Spleen (tissue), 13 donors: ENCODE results near the gene TANGO6. TPM values are rescaled to one million over a fixed set of nuclear protein-coding genes. Genes with fewer than 3 reads are reported as not detected.

Source experiments
- DNase-seq: peaks from one replicate; pipeline ENCODE4 v3.0.0-alpha.2; 2020
- H3K27ac ChIP-seq, 8 donors: fragments of 200-600 bp; sonication (generic) in 7 of 8; 1 replicate in 4 of 8; 2 replicates in 4 of 8; pipeline versions ENCODE4 v1.5.0 to v1.8.0; 2016 to 2021; ENCODE audit warnings: inconsistent platforms in 4 of 8, mild to moderate bottlenecking in 4 of 8, moderate library complexity in 1 of 8
- H3K27me3 ChIP-seq, 7 donors: fragments of 200-600 bp; sonication (generic) in 6 of 7; replicated peaks in 1 of 7; 1 replicate in 4 of 7; 2 replicates in 3 of 7; pipeline versions ENCODE4 v1.5.0 to v1.8.0; 2016 to 2021; ENCODE audit warnings: inconsistent platforms in 3 of 7, mild to moderate bottlenecking in 1 of 7
- H3K36me3 ChIP-seq, 6 donors: fragments of 200-600 bp; sonication (generic) in 5 of 6; 1 replicate in 4 of 6; 2 replicates in 2 of 6; pipeline versions ENCODE4 v1.5.0 to v1.8.0; 2016 to 2021; ENCODE audit warnings: inconsistent platforms in 2 of 6
- H3K4me1 ChIP-seq, 6 donors: fragments of 200-600 bp; sonication (generic) in 5 of 6; 1 replicate in 3 of 6; 2 replicates in 3 of 6; pipeline versions ENCODE4 v1.5.0 to v1.8.0; 2016 to 2021; ENCODE audit warnings: inconsistent platforms in 3 of 6
- H3K4me3 ChIP-seq, 8 donors: fragments of 200-600 bp; sonication (generic) in 7 of 8; 1 replicate in 4 of 8; 2 replicates in 4 of 8; pipeline versions ENCODE4 v1.5.0 to v1.8.0; 2016 to 2021; ENCODE audit warnings: inconsistent platforms in 4 of 8, mild to moderate bottlenecking in 4 of 8, moderate library complexity in 2 of 8
- H3K9me3 ChIP-seq, 8 donors: fragments of 200-600 bp; sonication (generic) in 7 of 8; 1 replicate in 4 of 8; 2 replicates in 4 of 8; pipeline versions ENCODE4 v1.5.0 to v1.8.0; 2016 to 2021; ENCODE audit warnings: inconsistent platforms in 4 of 8
- POLR2A ChIP-seq, 3 donors: fragments of 450-650 bp; IDR thresholded peaks; one replicate each; pipeline ENCODE4 v1.5.1; 2017; ENCODE audit warnings: antibody characterized with exemption in 3 of 3, mild to moderate bottlenecking in 1 of 3
- POLR2AphosphoS5 ChIP-seq, 3 donors: sonication (generic); formaldehyde crosslinking; IDR thresholded peaks; one replicate each; pipeline ENCODE4 v1.5.1; 2017; ENCODE audit warnings: antibody characterized with exemption in 3 of 3
- WGBS, 5 donors: extraction: QIAGEN DNeasy Blood & Tissue Kit in 3 of 5; methylation state at CpG; one replicate each; pipeline versions ENCODE4 v1.1.5 to v1.1.7; 2013 to 2018; 5-methylcytosine and 5-hydroxymethylcytosine counted together
- intact Hi-C: fragments of 100-400 bp; cut with DNase I; formaldehyde crosslinking; loops from one replicate; pipeline ENCODE4 v1.15.0; 2023; ENCODE audit warnings: low total_unique reads
- long read RNA-seq, 2 donors: transcript quantifications; one replicate each; lab custom pipeline, GENCODE V29; 2026
- polyA plus RNA-seq, 3 donors: library from polyadenylated mRNA; stranded (reverse); fragments of 200-250 nt; gene quantifications; one replicate each; pipeline ENCODE4 v1.2.1, GENCODE V29; 2013
- total RNA-seq, 7 donors: library from RNA; depleted of rRNA in 3 of 7; stranded (reverse); fragments of >200 nt in 3 of 7; fragmentation: NEBNext Ultra II Directional in 4 of 7; extraction: Animal tissue kit (Norgen Biotek cat#: 25700) in 4 of 7; gene quantifications; one replicate each; pipeline versions ENCODE4 v1.1.0 to v1.2.1, GENCODE V29; 2016 to 2021
- TF ChIP-seq, protein P1 (sequence below), 11 experiments: fragments of 200-600 bp in 7 of 11; fragments of 450-650 bp in 4 of 11; sonication (generic) in 4 of 11; IDR thresholded peaks in 8 of 11; conservative IDR thresholded peaks in 3 of 11; 1 replicate in 7 of 11; 2 replicates in 4 of 11; pipeline versions ENCODE4 v1.4.0 to v1.8.0; 2016 to 2021; ENCODE audit warnings: antibody characterized with exemption in 11 of 11, inconsistent platforms in 4 of 11, mild to moderate bottlenecking in 1 of 11
- donor health status: healthy with polysubstance abuse.
- donor health status: DM: no; HTN: no; CAD: no; lungs with moderate emphysema.
- donor health status: DM: no; HTN: no; CAD: no.
- donor health status: Bipolar disorder and iron deficiency.
- donor health status: healthy.
- donor health status: DM: no; HTN: no; CAD: no.
- donor health status: DM: yes; HTN: yes; CAD: no.

Gene TANGO6
- 10 to 100 TPM; 17.1 to 35.2 (median 26.9) TPM for total RNA-seq
- polyA plus RNA-seq, result 1 to 10 TPM; 1.9 to 4.1 (median 3.6) TPM
- long read RNA-seq, donor 1, result 0 reads
- long read RNA-seq, donor 2, full-length matches to known transcripts, result 2 of 2 reads
- long read RNA-seq, donor 2, partial matches to known transcripts, result 0 of 2 reads
- long read RNA-seq, donor 2, other reads (novel, unspliced or antisense), result 0 of 2 reads

DNA sequence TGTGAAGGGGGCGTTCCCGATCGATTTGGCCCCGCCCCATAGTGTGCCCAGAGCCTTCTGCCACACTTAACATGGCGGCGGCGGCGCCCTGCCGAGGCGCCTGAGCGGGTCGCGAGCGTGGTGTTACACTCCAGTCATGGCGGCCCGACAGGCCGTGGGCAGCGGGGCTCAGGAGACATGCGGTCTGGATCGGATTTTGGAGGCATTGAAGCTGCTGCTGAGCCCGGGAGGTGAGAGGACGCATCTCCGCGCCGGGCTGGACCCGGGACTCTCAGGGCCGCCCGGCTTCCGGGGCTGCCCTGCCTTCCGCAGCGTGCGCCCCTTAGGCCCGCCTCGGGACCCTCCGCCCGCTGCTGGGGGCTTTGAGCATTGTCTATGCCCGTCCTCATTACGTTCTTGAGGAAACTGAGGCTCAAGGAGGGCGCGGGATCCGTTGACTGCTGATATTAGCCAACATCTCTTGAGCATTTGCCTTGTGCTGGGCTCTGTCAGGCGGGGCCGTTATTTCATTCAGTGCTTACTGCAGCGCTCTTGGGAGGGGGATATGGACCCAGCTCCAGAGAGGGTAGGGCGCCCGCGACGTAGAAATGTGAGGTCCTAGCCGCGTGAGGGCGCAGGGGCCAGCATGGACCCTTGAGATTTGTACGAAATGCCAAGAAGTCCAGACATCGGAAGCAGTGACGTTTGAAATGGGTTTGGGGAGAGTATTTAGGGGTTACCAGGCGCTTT lies at the start of gene TANGO6:
Gene TANGO6, plus strand, starts transcription at position 50 of the 729 bp plus-strand sequence. Its CDS starts 87 bp downstream, at position 137.
- peak within 1 kb of the TSS; percentile 82 to 98 (median 92) for H3K4me3 ChIP-seq
- H3K9me3 ChIP-seq, result no peaks in the 10 kb centered on the region
- no peaks in the 10 kb centered on the region for H3K27me3 ChIP-seq
- peak within 1 kb of the TSS; percentile 84 to 92 (median 91) for H3K27ac ChIP-seq
- intact Hi-C loops, result loop anchor here (10.0 kb wide), 1 partner anchor 309 kb away; the partner anchor contains the start of gene ZFP90
- peaks cover 11 to 50% (median 29%) of the 10 kb centered on the region in 6 donors for H3K4me1 ChIP-seq
- 0 to 1% (median 0%) methylated on average over 39 to 55 of the region's 55 CpGs for WGBS, 5 donors
- TF ChIP-seq, protein P1, sequence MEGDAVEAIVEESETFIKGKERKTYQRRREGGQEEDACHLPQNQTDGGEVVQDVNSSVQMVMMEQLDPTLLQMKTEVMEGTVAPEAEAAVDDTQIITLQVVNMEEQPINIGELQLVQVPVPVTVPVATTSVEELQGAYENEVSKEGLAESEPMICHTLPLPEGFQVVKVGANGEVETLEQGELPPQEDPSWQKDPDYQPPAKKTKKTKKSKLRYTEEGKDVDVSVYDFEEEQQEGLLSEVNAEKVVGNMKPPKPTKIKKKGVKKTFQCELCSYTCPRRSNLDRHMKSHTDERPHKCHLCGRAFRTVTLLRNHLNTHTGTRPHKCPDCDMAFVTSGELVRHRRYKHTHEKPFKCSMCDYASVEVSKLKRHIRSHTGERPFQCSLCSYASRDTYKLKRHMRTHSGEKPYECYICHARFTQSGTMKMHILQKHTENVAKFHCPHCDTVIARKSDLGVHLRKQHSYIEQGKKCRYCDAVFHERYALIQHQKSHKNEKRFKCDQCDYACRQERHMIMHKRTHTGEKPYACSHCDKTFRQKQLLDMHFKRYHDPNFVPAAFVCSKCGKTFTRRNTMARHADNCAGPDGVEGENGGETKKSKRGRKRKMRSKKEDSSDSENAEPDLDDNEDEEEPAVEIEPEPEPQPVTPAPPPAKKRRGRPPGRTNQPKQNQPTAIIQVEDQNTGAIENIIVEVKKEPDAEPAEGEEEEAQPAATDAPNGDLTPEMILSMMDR (IDR thresholded peaks at IDR 0.05 in 8 of 11, conservative IDR thresholded peaks at IDR 0.05 in 3 of 11), result peak in 3 of 11 experiments; percentile 14 to 28 (median 27)
- TF ChIP-seq POLR2AphosphoS5 (IDR thresholded peaks at IDR 0.05) (peak; percentile 90 to 100 (median 98)), POLR2A (IDR thresholded peaks at IDR 0.05) (peak in 1 of 3 donors; percentile 2)
- peak; percentile 96 for DNase-seq
- H3K36me3 ChIP-seq, result no peaks in the 10 kb centered on the region

DNA sequence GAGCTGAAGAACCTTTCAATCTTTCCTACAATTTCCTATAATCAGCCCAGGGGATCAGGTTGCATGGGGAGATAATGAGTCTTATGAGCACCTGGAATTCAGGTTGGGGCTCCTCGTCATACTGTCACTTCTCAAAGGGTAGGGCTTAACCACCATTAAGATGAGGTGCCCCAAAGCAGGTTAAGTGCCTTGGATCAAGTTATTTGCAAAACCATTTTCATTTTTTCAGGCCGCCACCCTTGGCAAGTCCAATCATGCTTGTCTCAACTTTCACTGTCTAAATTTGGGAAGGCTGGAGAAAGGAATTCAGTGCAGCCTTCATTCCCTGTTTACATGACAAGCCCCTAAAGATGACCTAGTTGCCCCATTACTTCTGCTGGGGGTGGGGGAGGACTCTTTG lies 44.9 kb upstream of the TANGO6 start:
- Histone ChIP-seq H3K4me1 (peaks cover 0 to 8% (median 0%) of the 10 kb centered on the region in 6 donors), H3K9me3 (no peaks in the 10 kb centered on the region), H3K4me3 (no peak overlapping the region), H3K36me3 (no peaks in the 10 kb centered on the region), H3K27ac (no peak overlapping the region), H3K27me3 (no peaks in the 10 kb centered on the region)
- 89 to 95% (median 90%) methylated on average over 2 of the region's 2 CpGs for WGBS, 5 donors
- TF ChIP-seq, protein P1 (IDR thresholded peaks at IDR 0.05 in 8 of 11, conservative IDR thresholded peaks at IDR 0.05 in 3 of 11), result no peak
- TF ChIP-seq POLR2AphosphoS5 (IDR thresholded peaks at IDR 0.05) (no peak), POLR2A (IDR thresholded peaks at IDR 0.05) (no peak)
- no peak for DNase-seq
- intact Hi-C loops, result no loop called here

DNA sequence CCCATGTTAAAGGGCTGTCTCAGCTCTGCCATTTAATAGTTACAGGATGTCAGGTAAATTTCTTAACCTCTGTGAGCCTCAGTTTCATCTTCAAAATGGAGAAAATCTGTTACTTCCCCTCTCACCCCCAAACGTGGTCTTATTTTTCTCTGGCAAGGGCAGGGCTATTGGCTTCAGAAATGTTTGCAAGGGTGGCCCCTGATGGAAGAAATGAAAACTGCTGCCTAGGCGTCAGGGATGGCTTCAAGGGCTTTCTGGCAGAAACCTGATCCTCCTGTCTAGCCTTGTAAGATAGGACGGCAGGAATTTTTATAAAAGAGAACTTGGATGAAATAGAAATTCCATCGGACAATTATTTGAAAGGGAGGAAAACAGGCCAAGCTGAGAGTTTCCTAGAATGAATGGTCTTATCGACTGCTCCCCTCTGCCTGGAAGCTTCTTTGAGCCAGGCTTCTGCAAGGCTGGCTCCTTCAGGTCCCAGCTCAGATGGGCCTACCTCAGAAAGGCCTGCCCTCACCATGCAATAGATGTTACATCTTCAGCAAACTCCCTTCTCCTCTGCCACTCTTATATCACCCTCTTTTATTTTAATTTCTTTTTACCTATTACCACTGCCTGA lies 43.0 kb upstream of the TANGO6 start:
- peaks cover 0 to 8% (median 0%) of the 10 kb centered on the region in 6 donors for H3K4me1 ChIP-seq
- WGBS, 5 donors, result 25 to 41% (median 30%) methylated on average over 5 of the region's 5 CpGs
- no peaks in the 10 kb centered on the region for H3K27me3 ChIP-seq
- intact Hi-C loops, result no loop called here
- TF ChIP-seq POLR2AphosphoS5 (IDR thresholded peaks at IDR 0.05), result no peak
- TF ChIP-seq, protein P1 (IDR thresholded peaks at IDR 0.05 in 8 of 11, conservative IDR thresholded peaks at IDR 0.05 in 3 of 11), result peak in 9 of 11 experiments; percentile 24 to 82 (median 50)
- no peak overlapping the region for H3K27ac ChIP-seq
- DNase-seq, result no peak
- H3K4me3 ChIP-seq, result no peak overlapping the region
- no peaks in the 10 kb centered on the region for H3K36me3 ChIP-seq
- no peaks in the 10 kb centered on the region for H3K9me3 ChIP-seq

DNA sequence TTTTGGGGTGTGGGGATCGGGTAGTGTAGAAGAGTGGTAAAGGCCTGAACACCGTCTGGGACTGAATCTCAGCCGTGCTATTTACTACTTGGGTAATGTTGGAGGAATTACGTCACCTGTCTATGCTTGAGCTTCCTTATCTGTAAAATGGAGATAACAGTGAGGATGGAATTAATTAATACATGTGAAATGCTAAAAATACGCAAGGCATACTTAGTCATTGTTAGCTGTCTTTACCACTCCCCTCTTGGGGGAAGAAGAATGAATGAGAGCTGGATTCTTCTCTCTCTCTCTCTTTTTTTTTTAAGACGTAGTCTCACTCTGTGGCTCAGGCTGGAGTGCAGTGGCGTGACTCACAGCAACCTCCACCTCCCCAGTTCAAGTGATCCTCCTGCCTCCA lies 41.1 kb upstream of the TANGO6 start:
- TF ChIP-seq POLR2A (IDR thresholded peaks at IDR 0.05), result no peak
- TF ChIP-seq, protein P1 (IDR thresholded peaks at IDR 0.05 in 8 of 11, conservative IDR thresholded peaks at IDR 0.05 in 3 of 11), result no peak
- DNase-seq, result no peak
- intact Hi-C loops, result no loop called here

More for the DNA sequence above, 41.1 kb upstream of the TANGO6 start:
- H3K9me3 ChIP-seq, result no peaks in the 10 kb centered on the region
- 82 to 92% (median 85%) methylated on average over 7 of the region's 7 CpGs for WGBS, 5 donors
- no peak overlapping the region for H3K27ac ChIP-seq
- no peaks in the 10 kb centered on the region for H3K36me3 ChIP-seq
- peaks cover 0 to 8% (median 0%) of the 10 kb centered on the region in 6 donors for H3K4me1 ChIP-seq
- H3K4me3 ChIP-seq, result no peak overlapping the region
- H3K27me3 ChIP-seq, result no peaks in the 10 kb centered on the region
